Testis (tissue), 2 donors: ENCODE measurements around the gene SIGLEC10.

ENCODE experiments used
- POLR2A ChIP-seq: fragments of 450-650 bp; IDR thresholded peaks from one replicate; pipeline ENCODE4 v1.6.1; 2017; ENCODE audit warnings: antibody characterized with exemption, mild to moderate bottlenecking, moderate library complexity
- TF ChIP-seq, protein P1 (sequence below), 3 experiments: fragments of 450-650 bp in 2 of 3; fragments of 200-600 bp in 1 of 3; sonication (generic) in 1 of 3; IDR thresholded peaks; one replicate each; pipeline ENCODE4 v1.5.1; 2016 to 2019; ENCODE audit warnings: antibody characterized with exemption in 3 of 3, mild to moderate bottlenecking in 2 of 3, moderate library complexity in 1 of 3

DNA sequence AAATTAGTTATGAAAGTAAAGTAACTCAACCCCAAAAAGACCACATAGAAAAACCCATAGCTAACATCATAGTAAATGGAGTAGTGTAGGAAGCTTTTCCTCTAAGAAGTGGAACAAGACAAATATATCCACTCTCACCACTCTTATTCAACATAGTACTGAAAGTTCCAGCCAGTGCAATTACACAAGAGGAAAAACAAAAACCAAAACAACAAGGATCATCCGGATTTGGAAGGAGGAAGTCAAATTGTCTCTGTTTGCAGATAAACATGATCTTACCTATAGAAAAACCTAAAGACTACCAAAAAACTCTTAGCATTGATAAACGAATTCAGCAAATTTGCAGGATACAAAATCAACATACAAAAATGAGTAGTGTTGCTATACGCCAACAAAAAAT is 49.3 kb upstream of the SIGLEC10 start:
- TF ChIP-seq POLR2A: no peak
- TF ChIP-seq, protein P1, sequence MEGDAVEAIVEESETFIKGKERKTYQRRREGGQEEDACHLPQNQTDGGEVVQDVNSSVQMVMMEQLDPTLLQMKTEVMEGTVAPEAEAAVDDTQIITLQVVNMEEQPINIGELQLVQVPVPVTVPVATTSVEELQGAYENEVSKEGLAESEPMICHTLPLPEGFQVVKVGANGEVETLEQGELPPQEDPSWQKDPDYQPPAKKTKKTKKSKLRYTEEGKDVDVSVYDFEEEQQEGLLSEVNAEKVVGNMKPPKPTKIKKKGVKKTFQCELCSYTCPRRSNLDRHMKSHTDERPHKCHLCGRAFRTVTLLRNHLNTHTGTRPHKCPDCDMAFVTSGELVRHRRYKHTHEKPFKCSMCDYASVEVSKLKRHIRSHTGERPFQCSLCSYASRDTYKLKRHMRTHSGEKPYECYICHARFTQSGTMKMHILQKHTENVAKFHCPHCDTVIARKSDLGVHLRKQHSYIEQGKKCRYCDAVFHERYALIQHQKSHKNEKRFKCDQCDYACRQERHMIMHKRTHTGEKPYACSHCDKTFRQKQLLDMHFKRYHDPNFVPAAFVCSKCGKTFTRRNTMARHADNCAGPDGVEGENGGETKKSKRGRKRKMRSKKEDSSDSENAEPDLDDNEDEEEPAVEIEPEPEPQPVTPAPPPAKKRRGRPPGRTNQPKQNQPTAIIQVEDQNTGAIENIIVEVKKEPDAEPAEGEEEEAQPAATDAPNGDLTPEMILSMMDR (IDR thresholded peaks at IDR 0.05): no peak
